HCT116 (cell line): ENCODE results near the gene HS6ST1.

Experiments used
- EGR1 ChIP-seq: IDR thresholded peaks from 2 replicates; pipeline ENCODE4 v1.6.1; 2012; ENCODE audit warnings: low read depth
- TF ChIP-seq, protein P1 (sequence below), 3 experiments: fragments of 200-600 bp in 1 of 3; sonication (generic) in 1 of 3; IDR thresholded peaks in 2 of 3; conservative IDR thresholded peaks in 1 of 3; 2 replicates each; pipeline ENCODE4 v1.5.1; 2012 to 2017; ENCODE audit warnings: low read depth in 2 of 3, low read length in 2 of 3, antibody characterized with exemption in 1 of 3, borderline replicate concordance in 1 of 3, control low read depth in 1 of 3, mild to moderate bottlenecking in 1 of 3, mixed read lengths in 1 of 3, mixed run types in 1 of 3, moderate library complexity in 1 of 3; ENCODE audit not compliant: insufficient read depth in 1 of 3

DNA sequence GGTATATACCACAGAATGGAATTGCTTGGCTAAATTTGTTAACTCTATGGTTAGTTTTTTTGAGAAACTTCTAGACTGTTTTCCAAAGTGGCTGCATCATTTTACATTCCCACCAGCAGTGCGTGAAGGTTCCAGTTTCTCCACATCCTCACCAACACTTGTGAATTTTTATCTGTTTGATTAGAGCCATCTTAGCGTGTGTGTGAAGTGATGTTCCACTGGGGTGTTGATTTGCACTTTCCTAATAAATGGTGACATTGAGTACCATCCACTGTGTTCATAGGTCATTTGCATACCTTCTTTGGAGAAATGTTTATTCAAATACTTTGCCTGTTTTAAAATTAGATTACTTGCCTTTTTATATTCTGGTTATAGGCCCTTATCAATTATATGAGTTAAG, 37.5 kb upstream of the HS6ST1 start:
- TF ChIP-seq, protein P1, sequence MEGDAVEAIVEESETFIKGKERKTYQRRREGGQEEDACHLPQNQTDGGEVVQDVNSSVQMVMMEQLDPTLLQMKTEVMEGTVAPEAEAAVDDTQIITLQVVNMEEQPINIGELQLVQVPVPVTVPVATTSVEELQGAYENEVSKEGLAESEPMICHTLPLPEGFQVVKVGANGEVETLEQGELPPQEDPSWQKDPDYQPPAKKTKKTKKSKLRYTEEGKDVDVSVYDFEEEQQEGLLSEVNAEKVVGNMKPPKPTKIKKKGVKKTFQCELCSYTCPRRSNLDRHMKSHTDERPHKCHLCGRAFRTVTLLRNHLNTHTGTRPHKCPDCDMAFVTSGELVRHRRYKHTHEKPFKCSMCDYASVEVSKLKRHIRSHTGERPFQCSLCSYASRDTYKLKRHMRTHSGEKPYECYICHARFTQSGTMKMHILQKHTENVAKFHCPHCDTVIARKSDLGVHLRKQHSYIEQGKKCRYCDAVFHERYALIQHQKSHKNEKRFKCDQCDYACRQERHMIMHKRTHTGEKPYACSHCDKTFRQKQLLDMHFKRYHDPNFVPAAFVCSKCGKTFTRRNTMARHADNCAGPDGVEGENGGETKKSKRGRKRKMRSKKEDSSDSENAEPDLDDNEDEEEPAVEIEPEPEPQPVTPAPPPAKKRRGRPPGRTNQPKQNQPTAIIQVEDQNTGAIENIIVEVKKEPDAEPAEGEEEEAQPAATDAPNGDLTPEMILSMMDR (IDR thresholded peaks at IDR 0.05 in 2 of 3, conservative IDR thresholded peaks at IDR 0.05 in 1 of 3; ENCODE audit: borderline replicate concordance in 1 of 3, insufficient read depth in 1 of 3, low read depth in 2 of 3, low read length in 2 of 3): no peak
- no peak for TF ChIP-seq EGR1
